NOMO-1 treated with dmso at 0.1 percent for 144 hours (cell line): ENCODE measurements around the gene IDH1.
"Not testable (repeated sequence)": the region's sequence is repeated elsewhere in the genome, so short reads cannot be mapped to it uniquely, and the experiment has no call there.

Source experiments
- DNase-seq: peaks from one replicate; lab custom pipeline; 2025; ENCODE audit not compliant: unreplicated experiment; lab: John Stamatoyannopoulos, UW

Gene IDH1

GRCh38 chr2:208256849-208257813 lies 2.3 kb upstream of the IDH1 start:
- not testable (repeated sequence) for DNase-seq

GRCh38 chr2:208256192-208256782 lies 1.4 kb upstream of the IDH1 start:
- no peak for DNase-seq

- DNase-seq: no peak
These were observed 761 bp upstream of the IDH1 start for GRCh38 chr2:208255557-208256106.

GRCh38 chr2:208254118-208254870 lies 577 bp downstream of the IDH1 start:
- peak; percentile 85 for DNase-seq

- DNase-seq: no peak
These were observed 1.2 kb downstream of the IDH1 start for GRCh38 chr2:208253600-208254117.

GRCh38 chr2:208252716-208253492 lies 2.0 kb downstream of the IDH1 start:
- DNase-seq: no peak

- DNase-seq: no peak
These were observed 3.8 kb downstream of the IDH1 start for GRCh38 chr2:208251098-208251497.

GRCh38 chr2:208250388-208250787 lies 4.5 kb downstream of the IDH1 start:
- DNase-seq: peak; percentile 50

- no peak for DNase-seq
These were observed 5.6 kb downstream of the IDH1 start for GRCh38 chr2:208249296-208249695.

- DNase-seq: no peak
These were observed 6.3 kb downstream of the IDH1 start for GRCh38 chr2:208248601-208249000.

GRCh38 chr2:208245746-208246145 lies 9.1 kb downstream of the IDH1 start:
- DNase-seq: no peak

- no peak for DNase-seq
These were observed 10.4 kb downstream of the IDH1 start for GRCh38 chr2:208244422-208244821.

GRCh38 chr2:208240619-208241209 lies 14.2 kb downstream of the IDH1 start:
- no peak for DNase-seq

- DNase-seq: no peak
These were observed 14.9 kb downstream of the IDH1 start for GRCh38 chr2:208239770-208240493.

GRCh38 chr2:208235860-208236259 lies 19.0 kb downstream of the IDH1 start:
- no peak for DNase-seq

- no peak for DNase-seq
These were observed 20.1 kb downstream of the IDH1 start for GRCh38 chr2:208234786-208235185.

GRCh38 chr2:208228476-208228875 lies 26.4 kb downstream of the IDH1 start:
- no peak for DNase-seq

- DNase-seq: no peak
These were observed 27.2 kb downstream of the IDH1 start for GRCh38 chr2:208227581-208228232.

GRCh38 chr2:208224802-208225201 lies 30.1 kb downstream of the IDH1 start:
- no peak for DNase-seq
